ENCODE measurements around the gene TCF4.

DNA sequence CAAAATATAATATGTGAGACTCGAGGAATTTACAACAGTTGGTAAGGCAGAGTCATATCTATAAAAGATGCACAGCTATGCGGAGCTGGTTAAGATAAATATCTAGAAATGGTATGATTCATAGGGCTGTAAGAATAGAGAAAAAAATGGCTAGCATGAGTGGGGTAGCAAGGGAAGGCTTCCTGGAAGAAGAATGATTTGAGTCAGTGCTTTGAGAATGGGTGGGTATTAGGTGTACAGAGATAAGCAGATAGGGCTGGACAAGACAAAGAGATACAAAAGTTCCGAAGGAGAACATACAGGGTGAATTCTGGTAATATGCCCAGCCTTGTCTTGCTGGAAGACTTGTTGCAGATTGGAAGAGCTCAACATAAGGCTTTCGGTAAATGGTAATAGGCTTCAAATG is 337.2 kb downstream of the TCF4 start:
- TF ChIP-seq, protein P1, sequence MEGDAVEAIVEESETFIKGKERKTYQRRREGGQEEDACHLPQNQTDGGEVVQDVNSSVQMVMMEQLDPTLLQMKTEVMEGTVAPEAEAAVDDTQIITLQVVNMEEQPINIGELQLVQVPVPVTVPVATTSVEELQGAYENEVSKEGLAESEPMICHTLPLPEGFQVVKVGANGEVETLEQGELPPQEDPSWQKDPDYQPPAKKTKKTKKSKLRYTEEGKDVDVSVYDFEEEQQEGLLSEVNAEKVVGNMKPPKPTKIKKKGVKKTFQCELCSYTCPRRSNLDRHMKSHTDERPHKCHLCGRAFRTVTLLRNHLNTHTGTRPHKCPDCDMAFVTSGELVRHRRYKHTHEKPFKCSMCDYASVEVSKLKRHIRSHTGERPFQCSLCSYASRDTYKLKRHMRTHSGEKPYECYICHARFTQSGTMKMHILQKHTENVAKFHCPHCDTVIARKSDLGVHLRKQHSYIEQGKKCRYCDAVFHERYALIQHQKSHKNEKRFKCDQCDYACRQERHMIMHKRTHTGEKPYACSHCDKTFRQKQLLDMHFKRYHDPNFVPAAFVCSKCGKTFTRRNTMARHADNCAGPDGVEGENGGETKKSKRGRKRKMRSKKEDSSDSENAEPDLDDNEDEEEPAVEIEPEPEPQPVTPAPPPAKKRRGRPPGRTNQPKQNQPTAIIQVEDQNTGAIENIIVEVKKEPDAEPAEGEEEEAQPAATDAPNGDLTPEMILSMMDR (IDR thresholded peaks at IDR 0.05) = no peak
- TF ChIP-seq, protein P2, sequence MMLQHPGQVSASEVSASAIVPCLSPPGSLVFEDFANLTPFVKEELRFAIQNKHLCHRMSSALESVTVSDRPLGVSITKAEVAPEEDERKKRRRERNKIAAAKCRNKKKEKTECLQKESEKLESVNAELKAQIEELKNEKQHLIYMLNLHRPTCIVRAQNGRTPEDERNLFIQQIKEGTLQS (CRISPR knock-in tag; conservative IDR thresholded peaks at IDR 0.05) = no peak
- TF ChIP-seq, protein P3, sequence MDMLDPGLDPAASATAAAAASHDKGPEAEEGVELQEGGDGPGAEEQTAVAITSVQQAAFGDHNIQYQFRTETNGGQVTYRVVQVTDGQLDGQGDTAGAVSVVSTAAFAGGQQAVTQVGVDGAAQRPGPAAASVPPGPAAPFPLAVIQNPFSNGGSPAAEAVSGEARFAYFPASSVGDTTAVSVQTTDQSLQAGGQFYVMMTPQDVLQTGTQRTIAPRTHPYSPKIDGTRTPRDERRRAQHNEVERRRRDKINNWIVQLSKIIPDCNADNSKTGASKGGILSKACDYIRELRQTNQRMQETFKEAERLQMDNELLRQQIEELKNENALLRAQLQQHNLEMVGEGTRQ (CRISPR knock-in tag; IDR thresholded peaks at IDR 0.05) = no peak
- TF ChIP-seq ZNF423 (CRISPR knock-in tag; IDR thresholded peaks at IDR 0.05) (no peak), ZNF121 (CRISPR knock-in tag; IDR thresholded peaks at IDR 0.05) (no peak)
- TF ChIP-seq, protein P4, sequence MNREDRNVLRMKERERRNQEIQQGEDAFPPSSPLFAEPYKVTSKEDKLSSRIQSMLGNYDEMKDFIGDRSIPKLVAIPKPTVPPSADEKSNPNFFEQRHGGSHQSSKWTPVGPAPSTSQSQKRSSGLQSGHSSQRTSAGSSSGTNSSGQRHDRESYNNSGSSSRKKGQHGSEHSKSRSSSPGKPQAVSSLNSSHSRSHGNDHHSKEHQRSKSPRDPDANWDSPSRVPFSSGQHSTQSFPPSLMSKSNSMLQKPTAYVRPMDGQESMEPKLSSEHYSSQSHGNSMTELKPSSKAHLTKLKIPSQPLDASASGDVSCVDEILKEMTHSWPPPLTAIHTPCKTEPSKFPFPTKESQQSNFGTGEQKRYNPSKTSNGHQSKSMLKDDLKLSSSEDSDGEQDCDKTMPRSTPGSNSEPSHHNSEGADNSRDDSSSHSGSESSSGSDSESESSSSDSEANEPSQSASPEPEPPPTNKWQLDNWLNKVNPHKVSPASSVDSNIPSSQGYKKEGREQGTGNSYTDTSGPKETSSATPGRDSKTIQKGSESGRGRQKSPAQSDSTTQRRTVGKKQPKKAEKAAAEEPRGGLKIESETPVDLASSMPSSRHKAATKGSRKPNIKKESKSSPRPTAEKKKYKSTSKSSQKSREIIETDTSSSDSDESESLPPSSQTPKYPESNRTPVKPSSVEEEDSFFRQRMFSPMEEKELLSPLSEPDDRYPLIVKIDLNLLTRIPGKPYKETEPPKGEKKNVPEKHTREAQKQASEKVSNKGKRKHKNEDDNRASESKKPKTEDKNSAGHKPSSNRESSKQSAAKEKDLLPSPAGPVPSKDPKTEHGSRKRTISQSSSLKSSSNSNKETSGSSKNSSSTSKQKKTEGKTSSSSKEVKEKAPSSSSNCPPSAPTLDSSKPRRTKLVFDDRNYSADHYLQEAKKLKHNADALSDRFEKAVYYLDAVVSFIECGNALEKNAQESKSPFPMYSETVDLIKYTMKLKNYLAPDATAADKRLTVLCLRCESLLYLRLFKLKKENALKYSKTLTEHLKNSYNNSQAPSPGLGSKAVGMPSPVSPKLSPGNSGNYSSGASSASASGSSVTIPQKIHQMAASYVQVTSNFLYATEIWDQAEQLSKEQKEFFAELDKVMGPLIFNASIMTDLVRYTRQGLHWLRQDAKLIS (CRISPR knock-in tag; IDR thresholded peaks at IDR 0.05; ENCODE audit: borderline replicate concordance) = no peak
- TF ChIP-seq, protein P5, sequence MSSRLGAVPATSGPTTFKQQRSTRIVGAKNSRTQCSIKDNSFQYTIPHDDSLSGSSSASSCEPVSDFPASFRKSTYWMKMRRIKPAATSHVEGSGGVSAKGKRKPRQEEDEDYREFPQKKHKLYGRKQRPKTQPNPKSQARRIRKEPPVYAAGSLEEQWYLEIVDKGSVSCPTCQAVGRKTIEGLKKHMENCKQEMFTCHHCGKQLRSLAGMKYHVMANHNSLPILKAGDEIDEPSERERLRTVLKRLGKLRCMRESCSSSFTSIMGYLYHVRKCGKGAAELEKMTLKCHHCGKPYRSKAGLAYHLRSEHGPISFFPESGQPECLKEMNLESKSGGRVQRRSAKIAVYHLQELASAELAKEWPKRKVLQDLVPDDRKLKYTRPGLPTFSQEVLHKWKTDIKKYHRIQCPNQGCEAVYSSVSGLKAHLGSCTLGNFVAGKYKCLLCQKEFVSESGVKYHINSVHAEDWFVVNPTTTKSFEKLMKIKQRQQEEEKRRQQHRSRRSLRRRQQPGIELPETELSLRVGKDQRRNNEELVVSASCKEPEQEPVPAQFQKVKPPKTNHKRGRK (CRISPR knock-in tag; IDR thresholded peaks at IDR 0.05; ENCODE audit: borderline replicate concordance) = no peak
- TF ChIP-seq, protein P6, sequence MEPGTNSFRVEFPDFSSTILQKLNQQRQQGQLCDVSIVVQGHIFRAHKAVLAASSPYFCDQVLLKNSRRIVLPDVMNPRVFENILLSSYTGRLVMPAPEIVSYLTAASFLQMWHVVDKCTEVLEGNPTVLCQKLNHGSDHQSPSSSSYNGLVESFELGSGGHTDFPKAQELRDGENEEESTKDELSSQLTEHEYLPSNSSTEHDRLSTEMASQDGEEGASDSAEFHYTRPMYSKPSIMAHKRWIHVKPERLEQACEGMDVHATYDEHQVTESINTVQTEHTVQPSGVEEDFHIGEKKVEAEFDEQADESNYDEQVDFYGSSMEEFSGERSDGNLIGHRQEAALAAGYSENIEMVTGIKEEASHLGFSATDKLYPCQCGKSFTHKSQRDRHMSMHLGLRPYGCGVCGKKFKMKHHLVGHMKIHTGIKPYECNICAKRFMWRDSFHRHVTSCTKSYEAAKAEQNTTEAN (CRISPR knock-in tag; IDR thresholded peaks at IDR 0.05) = no peak
- TF ChIP-seq, protein P7, sequence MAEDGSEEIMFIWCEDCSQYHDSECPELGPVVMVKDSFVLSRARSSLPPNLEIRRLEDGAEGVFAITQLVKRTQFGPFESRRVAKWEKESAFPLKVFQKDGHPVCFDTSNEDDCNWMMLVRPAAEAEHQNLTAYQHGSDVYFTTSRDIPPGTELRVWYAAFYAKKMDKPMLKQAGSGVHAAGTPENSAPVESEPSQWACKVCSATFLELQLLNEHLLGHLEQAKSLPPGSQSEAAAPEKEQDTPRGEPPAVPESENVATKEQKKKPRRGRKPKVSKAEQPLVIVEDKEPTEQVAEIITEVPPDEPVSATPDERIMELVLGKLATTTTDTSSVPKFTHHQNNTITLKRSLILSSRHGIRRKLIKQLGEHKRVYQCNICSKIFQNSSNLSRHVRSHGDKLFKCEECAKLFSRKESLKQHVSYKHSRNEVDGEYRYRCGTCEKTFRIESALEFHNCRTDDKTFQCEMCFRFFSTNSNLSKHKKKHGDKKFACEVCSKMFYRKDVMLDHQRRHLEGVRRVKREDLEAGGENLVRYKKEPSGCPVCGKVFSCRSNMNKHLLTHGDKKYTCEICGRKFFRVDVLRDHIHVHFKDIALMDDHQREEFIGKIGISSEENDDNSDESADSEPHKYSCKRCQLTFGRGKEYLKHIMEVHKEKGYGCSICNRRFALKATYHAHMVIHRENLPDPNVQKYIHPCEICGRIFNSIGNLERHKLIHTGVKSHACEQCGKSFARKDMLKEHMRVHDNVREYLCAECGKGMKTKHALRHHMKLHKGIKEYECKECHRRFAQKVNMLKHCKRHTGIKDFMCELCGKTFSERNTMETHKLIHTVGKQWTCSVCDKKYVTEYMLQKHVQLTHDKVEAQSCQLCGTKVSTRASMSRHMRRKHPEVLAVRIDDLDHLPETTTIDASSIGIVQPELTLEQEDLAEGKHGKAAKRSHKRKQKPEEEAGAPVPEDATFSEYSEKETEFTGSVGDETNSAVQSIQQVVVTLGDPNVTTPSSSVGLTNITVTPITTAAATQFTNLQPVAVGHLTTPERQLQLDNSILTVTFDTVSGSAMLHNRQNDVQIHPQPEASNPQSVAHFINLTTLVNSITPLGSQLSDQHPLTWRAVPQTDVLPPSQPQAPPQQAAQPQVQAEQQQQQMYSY (CRISPR knock-in tag; IDR thresholded peaks at IDR 0.05) = no peak
- TF ChIP-seq, protein P8, sequence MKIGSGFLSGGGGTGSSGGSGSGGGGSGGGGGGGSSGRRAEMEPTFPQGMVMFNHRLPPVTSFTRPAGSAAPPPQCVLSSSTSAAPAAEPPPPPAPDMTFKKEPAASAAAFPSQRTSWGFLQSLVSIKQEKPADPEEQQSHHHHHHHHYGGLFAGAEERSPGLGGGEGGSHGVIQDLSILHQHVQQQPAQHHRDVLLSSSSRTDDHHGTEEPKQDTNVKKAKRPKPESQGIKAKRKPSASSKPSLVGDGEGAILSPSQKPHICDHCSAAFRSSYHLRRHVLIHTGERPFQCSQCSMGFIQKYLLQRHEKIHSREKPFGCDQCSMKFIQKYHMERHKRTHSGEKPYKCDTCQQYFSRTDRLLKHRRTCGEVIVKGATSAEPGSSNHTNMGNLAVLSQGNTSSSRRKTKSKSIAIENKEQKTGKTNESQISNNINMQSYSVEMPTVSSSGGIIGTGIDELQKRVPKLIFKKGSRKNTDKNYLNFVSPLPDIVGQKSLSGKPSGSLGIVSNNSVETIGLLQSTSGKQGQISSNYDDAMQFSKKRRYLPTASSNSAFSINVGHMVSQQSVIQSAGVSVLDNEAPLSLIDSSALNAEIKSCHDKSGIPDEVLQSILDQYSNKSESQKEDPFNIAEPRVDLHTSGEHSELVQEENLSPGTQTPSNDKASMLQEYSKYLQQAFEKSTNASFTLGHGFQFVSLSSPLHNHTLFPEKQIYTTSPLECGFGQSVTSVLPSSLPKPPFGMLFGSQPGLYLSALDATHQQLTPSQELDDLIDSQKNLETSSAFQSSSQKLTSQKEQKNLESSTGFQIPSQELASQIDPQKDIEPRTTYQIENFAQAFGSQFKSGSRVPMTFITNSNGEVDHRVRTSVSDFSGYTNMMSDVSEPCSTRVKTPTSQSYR (CRISPR knock-in tag; IDR thresholded peaks at IDR 0.05) = no peak
- TF ChIP-seq, protein P9, sequence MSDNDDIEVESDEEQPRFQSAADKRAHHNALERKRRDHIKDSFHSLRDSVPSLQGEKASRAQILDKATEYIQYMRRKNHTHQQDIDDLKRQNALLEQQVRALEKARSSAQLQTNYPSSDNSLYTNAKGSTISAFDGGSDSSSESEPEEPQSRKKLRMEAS (CRISPR knock-in tag; IDR thresholded peaks at IDR 0.05) = no peak

All from WTC11 (cell line).